ENCODE measurements around the gene DPYSL5.

GRCh38 chr2:26979741-26980140 lies 131.8 kb downstream of the DPYSL5 start:
- TF ChIP-seq POLR2A (conservative IDR thresholded peaks at IDR 0.05) = no peak
- no peak for TF ChIP-seq TSC22D4 (tag; IDR thresholded peaks at IDR 0.05)
- no peak for TF ChIP-seq ZNF707 (CRISPR knock-in tag; conservative IDR thresholded peaks at IDR 0.05)
- no peak for TF ChIP-seq CTCF (IDR thresholded peaks at IDR 0.05 in 2 of 3, conservative IDR thresholded peaks at IDR 0.05 in 1 of 3; ENCODE audit: insufficient read depth in 2 of 3, low read depth in 1 of 3, low read length in 3 of 3)
- TF ChIP-seq DNMT1 (IDR thresholded peaks at IDR 0.05) = no peak
- no peak for TF ChIP-seq ZNF197 (CRISPR knock-in tag; IDR thresholded peaks at IDR 0.05; ENCODE audit: low read depth)
- TF ChIP-seq ATF2 (CRISPR knock-in tag; IDR thresholded peaks at IDR 0.05) = no peak
- no peak for TF ChIP-seq EZH2 (IDR thresholded peaks at IDR 0.05; ENCODE audit: borderline replicate concordance, low read depth, low read length)
- TF ChIP-seq MXI1 (IDR thresholded peaks at IDR 0.05; ENCODE audit: low read depth, low read length) = no peak
- no peak for TF ChIP-seq ELF1 (tag; IDR thresholded peaks at IDR 0.05)

Measured in K562 (cell line).